ENCODE data around the gene DDX54.

The DDX54 gene

GRCh38 chr12:113186666-113187325, 1.5 kb upstream of the DDX54 start:
- DNase-seq (ENCODE audit: low read depth) = no peak

- DNase-seq (ENCODE audit: low read depth) = no peak
Measured at GRCh38 chr12:113186033-113186365, 721 bp upstream of the DDX54 start.

- peak; percentile 79 for DNase-seq (ENCODE audit: low read depth)
Measured at GRCh38 chr12:113184900-113185179, 438 bp downstream of the DDX54 start.

GRCh38 chr12:113184098-113184899, 979 bp downstream of the DDX54 start:
- DNase-seq (ENCODE audit: low read depth) = no peak

- DNase-seq (ENCODE audit: low read depth) = no peak
Measured at GRCh38 chr12:113183030-113183589, 2.2 kb downstream of the DDX54 start.

GRCh38 chr12:113181975-113182374, 3.3 kb downstream of the DDX54 start:
- no peak for DNase-seq (ENCODE audit: low read depth)

- DNase-seq (ENCODE audit: low read depth) = no peak
Measured at GRCh38 chr12:113180333-113180732, 4.9 kb downstream of the DDX54 start.

- no peak for DNase-seq (ENCODE audit: low read depth)
Measured at GRCh38 chr12:113179023-113179422, 6.3 kb downstream of the DDX54 start.

GRCh38 chr12:113174461-113175384, 10.6 kb downstream of the DDX54 start:
- no peak for DNase-seq (ENCODE audit: low read depth)

- no peak for DNase-seq (ENCODE audit: low read depth)
Measured at GRCh38 chr12:113173081-113173698, 12.1 kb downstream of the DDX54 start.

- DNase-seq (ENCODE audit: low read depth) = no peak
Measured at GRCh38 chr12:113172185-113172584, 13.1 kb downstream of the DDX54 start.

- no peak for DNase-seq (ENCODE audit: low read depth)
Measured at GRCh38 chr12:113171543-113171942, 13.7 kb downstream of the DDX54 start.

- no peak for DNase-seq (ENCODE audit: low read depth)
Measured at GRCh38 chr12:113170926-113171325, 14.4 kb downstream of the DDX54 start.

GRCh38 chr12:113170457-113170856, 14.8 kb downstream of the DDX54 start:
- no peak for DNase-seq (ENCODE audit: low read depth)

- DNase-seq (ENCODE audit: low read depth) = no peak
Measured at GRCh38 chr12:113169697-113170096, 15.6 kb downstream of the DDX54 start.

- no peak for DNase-seq (ENCODE audit: low read depth)
Measured at GRCh38 chr12:113167868-113168267, 17.4 kb downstream of the DDX54 start.

GRCh38 chr12:113165521-113166450, 19.5 kb downstream of the DDX54 start:
- DNase-seq (ENCODE audit: low read depth) = no peak

- no peak for DNase-seq (ENCODE audit: low read depth)
Measured at GRCh38 chr12:113164014-113164413, 21.3 kb downstream of the DDX54 start.

- no peak for DNase-seq (ENCODE audit: low read depth)
Measured at GRCh38 chr12:113163030-113163360, 22.3 kb downstream of the DDX54 start.

- no peak for DNase-seq (ENCODE audit: low read depth)
Measured at GRCh38 chr12:113162102-113163029, 22.9 kb downstream of the DDX54 start.
